Measurements from ENCODE around the gene VWA2.

The VWA2 gene

DNA sequence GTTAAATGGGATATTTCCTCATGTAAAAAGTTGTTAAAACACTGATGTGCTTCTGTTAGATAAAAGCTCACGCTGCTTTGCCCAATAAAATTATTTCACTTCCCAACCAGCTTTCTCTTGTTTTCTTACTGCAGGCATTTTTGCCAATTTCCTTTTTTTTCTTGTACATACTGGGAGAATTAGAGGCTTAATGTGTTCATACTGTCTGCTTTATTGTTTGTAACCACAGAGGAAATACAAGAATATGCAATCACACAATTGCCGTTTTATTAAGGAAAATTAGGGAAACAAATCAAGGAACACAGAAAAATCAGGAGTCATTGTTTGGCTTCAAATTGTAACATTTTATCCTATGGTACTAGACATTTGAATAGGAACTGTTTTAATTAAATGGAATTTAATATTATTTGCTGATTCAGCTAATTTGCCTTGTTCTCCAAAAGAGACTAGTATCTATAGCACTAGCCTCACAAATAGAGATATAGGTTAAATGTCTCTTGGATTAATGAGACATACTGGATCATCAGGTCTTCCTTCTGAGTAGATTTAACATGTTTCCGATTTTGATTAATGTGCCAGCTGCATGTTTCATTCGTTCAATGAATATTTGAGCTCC, 6.4 kb upstream of the VWA2 start:
- H3K27me3 Mint-ChIP-seq, result peaks cover 13% of the 10 kb centered on the region
- H3K36me3 Mint-ChIP-seq, result no peaks in the 10 kb centered on the region
- DNase-seq (ENCODE audit: low spot score in 2 of 2) (no peak), ATAC-seq (ENCODE audit: low read depth) (no peak)
- H3K27ac Mint-ChIP-seq, result no peak overlapping the region
- no peaks in the 10 kb centered on the region for H3K4me1 Mint-ChIP-seq
- no peaks in the 10 kb centered on the region for H3K9me3 Mint-ChIP-seq
- H3K4me3 Mint-ChIP-seq, result no peak overlapping the region

DNA sequence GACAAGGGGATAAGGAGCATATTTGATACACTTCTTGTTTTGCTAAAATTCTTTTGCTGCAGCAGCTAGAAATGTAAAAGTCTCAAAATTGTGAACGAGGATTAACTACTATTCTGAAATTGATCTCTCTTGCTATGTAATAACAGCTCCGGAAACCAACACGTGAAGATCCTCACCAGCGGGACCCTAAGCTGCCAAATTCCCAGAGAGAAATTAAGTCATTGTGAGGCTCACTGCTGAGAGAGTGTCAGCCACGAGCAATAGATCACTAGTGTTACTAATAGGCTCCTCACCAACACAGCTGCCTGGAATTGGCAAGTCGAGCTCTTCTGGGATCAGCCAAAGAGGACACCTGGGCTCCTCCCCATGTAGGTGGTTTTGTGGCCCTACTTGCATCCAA, 5.6 kb upstream of the VWA2 start:
- peaks cover 13% of the 10 kb centered on the region for H3K27me3 Mint-ChIP-seq
- H3K9me3 Mint-ChIP-seq, result no peaks in the 10 kb centered on the region
- no peak overlapping the region for H3K27ac Mint-ChIP-seq
- DNase-seq (ENCODE audit: low spot score in 2 of 2) (no peak), ATAC-seq (ENCODE audit: low read depth) (no peak)
- H3K4me3 Mint-ChIP-seq, result no peak overlapping the region
- no peaks in the 10 kb centered on the region for H3K36me3 Mint-ChIP-seq
- no peaks in the 10 kb centered on the region for H3K4me1 Mint-ChIP-seq

DNA sequence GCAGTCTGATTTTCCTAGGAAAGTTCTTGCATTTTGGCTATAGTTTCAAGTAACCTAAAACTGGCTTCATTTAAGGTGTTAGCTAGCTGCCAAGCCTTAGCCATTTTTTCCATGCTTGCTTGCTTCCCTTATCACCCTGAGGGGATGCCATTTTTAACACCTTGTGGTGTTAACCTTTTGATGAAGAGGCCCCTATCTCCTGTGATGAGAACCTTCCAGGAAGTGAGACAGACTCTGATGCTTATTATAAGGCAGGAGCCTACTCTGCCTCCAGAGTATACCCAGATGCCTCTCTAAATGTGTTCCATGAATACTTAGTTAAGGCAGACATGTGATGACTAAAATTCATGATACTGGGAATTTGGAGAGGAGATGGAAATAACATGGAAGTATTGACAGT, 4.9 kb upstream of the VWA2 start:
- no peak for ATAC-seq (ENCODE audit: low read depth)

GRCh38 chr10:114239994-114240345, 916 bp downstream of the VWA2 start:
- no peaks in the 10 kb centered on the region for H3K4me1 Mint-ChIP-seq
- DNase-seq (ENCODE audit: low spot score in 2 of 2), result no peak
- no peaks in the 10 kb centered on the region for H3K36me3 Mint-ChIP-seq
- peaks cover 28% of the 10 kb centered on the region for H3K27me3 Mint-ChIP-seq
- H3K27ac Mint-ChIP-seq, result no peak overlapping the region
- no peak for ATAC-seq (ENCODE audit: low read depth)
- H3K4me3 Mint-ChIP-seq, result no peak overlapping the region
- no peaks in the 10 kb centered on the region for H3K9me3 Mint-ChIP-seq

More for the DNA sequence above, 4.9 kb upstream of the VWA2 start:
- Mint-ChIP-seq H3K4me1 (no peaks in the 10 kb centered on the region), H3K36me3 (no peaks in the 10 kb centered on the region), H3K9me3 (no peaks in the 10 kb centered on the region), H3K27me3 (peaks cover 13% of the 10 kb centered on the region), H3K27ac (no peak overlapping the region), H3K4me3 (no peak overlapping the region)
- no peak for DNase-seq (ENCODE audit: low spot score in 2 of 2)

DNA sequence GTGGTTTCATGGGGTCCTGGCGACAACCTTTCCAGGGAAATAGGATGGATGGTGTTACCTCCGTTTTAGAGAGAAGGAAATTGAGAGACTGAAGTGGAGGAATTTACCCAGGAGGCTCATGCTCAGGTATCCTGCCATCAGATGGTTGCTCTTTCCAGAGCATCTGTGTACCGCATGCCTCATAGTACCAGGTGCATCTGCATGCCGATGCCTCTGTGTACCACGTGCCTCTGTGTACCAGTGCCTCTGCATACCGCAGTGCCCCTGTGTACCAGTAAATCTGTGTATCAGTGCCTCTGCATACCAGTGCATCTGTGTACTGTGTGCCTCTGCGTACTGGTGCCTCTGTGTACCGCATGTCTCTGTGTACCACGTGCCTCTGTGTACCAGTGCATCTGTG, 3.2 kb downstream of the VWA2 start:
- ATAC-seq (ENCODE audit: low read depth) (no peak), DNase-seq (ENCODE audit: low spot score in 2 of 2) (no peak)
- H3K27me3 Mint-ChIP-seq, result peaks cover 22% of the 10 kb centered on the region
- H3K4me3 Mint-ChIP-seq, result no peak overlapping the region
- H3K27ac Mint-ChIP-seq, result no peak overlapping the region
- H3K36me3 Mint-ChIP-seq, result no peaks in the 10 kb centered on the region
- H3K4me1 Mint-ChIP-seq, result peaks cover 3% of the 10 kb centered on the region
- H3K9me3 Mint-ChIP-seq, result no peaks in the 10 kb centered on the region

- H3K27me3 Mint-ChIP-seq, result peaks cover 18% of the 10 kb centered on the region
- peaks cover 3% of the 10 kb centered on the region for H3K4me1 Mint-ChIP-seq
- ATAC-seq (ENCODE audit: low read depth) (no peak), DNase-seq (ENCODE audit: low spot score in 2 of 2) (no peak)
- no peaks in the 10 kb centered on the region for H3K9me3 Mint-ChIP-seq
- no peak overlapping the region for H3K27ac Mint-ChIP-seq
- no peaks in the 10 kb centered on the region for H3K36me3 Mint-ChIP-seq
- no peak overlapping the region for H3K4me3 Mint-ChIP-seq
Observed at GRCh38 chr10:114243661-114244060, 4.6 kb downstream of the VWA2 start.

DNA sequence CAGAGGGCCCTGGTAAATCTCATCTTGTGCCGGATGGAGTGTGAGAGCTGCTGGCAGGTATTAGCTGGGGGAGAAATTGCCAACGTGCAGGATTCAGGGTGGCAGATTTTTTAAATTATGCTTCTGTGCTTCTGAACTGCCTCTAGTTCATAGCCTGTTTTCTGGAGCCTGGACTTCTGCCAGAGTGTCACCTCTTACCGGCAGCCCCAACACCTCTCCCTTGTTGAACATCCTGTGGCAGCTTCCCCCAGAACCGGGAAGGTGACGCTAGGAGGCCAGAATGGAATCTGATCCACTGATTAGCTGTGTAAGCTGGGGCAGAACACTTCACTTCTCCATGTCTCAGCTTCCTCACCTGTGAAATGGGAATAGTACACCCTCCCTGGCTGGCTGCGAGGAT, 5.1 kb downstream of the VWA2 start:
- peaks cover 3% of the 10 kb centered on the region for H3K4me1 Mint-ChIP-seq
- H3K27ac Mint-ChIP-seq, result no peak overlapping the region
- H3K27me3 Mint-ChIP-seq, result peaks cover 18% of the 10 kb centered on the region
- no peak for ATAC-seq (ENCODE audit: low read depth)
- no peaks in the 10 kb centered on the region for H3K36me3 Mint-ChIP-seq
- no peaks in the 10 kb centered on the region for H3K9me3 Mint-ChIP-seq
- no peak for DNase-seq (ENCODE audit: low spot score in 2 of 2)
- H3K4me3 Mint-ChIP-seq, result no peak overlapping the region

GRCh38 chr10:114245121-114245791, 6.2 kb downstream of the VWA2 start:
- Mint-ChIP-seq H3K9me3 (peaks cover 3% of the 10 kb centered on the region), H3K27ac (no peak overlapping the region), H3K4me3 (no peak overlapping the region), H3K27me3 (peaks cover 21% of the 10 kb centered on the region), H3K4me1 (peaks cover 3% of the 10 kb centered on the region), H3K36me3 (peaks cover 3% of the 10 kb centered on the region)
- ATAC-seq (ENCODE audit: low read depth), result no peak
- no peak for DNase-seq (ENCODE audit: low spot score in 2 of 2)

GRCh38 chr10:114246679-114247305, 7.7 kb downstream of the VWA2 start:
- H3K9me3 Mint-ChIP-seq, result peaks cover 3% of the 10 kb centered on the region
- no peak overlapping the region for H3K4me3 Mint-ChIP-seq
- peaks cover 3% of the 10 kb centered on the region for H3K4me1 Mint-ChIP-seq
- H3K27ac Mint-ChIP-seq, result no peak overlapping the region
- H3K27me3 Mint-ChIP-seq, result peaks cover 14% of the 10 kb centered on the region
- H3K36me3 Mint-ChIP-seq, result peaks cover 3% of the 10 kb centered on the region
- no peak for ATAC-seq (ENCODE audit: low read depth)
- no peak for DNase-seq (ENCODE audit: low spot score in 2 of 2)

- Mint-ChIP-seq H3K27me3 (peaks cover 18% of the 10 kb centered on the region), H3K9me3 (peaks cover 3% of the 10 kb centered on the region), H3K27ac (no peak overlapping the region), H3K4me3 (no peak overlapping the region), H3K4me1 (peaks cover 3% of the 10 kb centered on the region), H3K36me3 (peaks cover 3% of the 10 kb centered on the region)
- ATAC-seq (ENCODE audit: low read depth) (no peak), DNase-seq (ENCODE audit: low spot score in 2 of 2) (no peak)
Observed at GRCh38 chr10:114250236-114250635, 11.2 kb downstream of the VWA2 start.

- Mint-ChIP-seq H3K27ac (no peak overlapping the region), H3K4me1 (peaks cover 3% of the 10 kb centered on the region), H3K9me3 (peaks cover 3% of the 10 kb centered on the region), H3K4me3 (no peak overlapping the region), H3K27me3 (peaks cover 18% of the 10 kb centered on the region), H3K36me3 (peaks cover 3% of the 10 kb centered on the region)
- ATAC-seq (ENCODE audit: low read depth), result no peak
- DNase-seq (ENCODE audit: low spot score in 2 of 2), result no peak
Observed at GRCh38 chr10:114250716-114251115, 11.7 kb downstream of the VWA2 start.

DNA sequence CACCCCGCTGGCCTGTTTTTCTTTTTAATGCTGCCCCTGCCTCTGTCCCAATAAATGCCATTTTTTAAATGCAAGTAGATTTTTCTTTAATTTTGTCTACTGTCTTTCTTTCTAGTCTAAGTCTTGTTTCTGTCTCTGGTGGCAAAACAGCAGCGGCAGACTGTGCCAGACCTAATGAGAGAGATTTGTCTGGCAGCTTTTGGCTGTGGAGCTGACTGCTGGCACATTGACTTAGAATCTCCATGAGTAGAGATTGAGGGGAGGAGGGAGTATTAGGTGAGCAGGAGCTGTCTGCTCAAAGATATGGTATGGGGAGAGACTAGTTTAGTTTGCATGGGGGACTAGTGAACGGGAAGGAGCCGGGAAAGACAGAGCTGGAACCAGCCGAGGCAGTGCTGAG, 13.0 kb downstream of the VWA2 start:
- no peak for ATAC-seq (ENCODE audit: low read depth)
- no peak overlapping the region for H3K27ac Mint-ChIP-seq

GRCh38 chr10:114252883-114253282, 13.8 kb downstream of the VWA2 start:
- Mint-ChIP-seq H3K9me3 (peaks cover 3% of the 10 kb centered on the region), H3K4me3 (no peak overlapping the region), H3K36me3 (peaks cover 3% of the 10 kb centered on the region), H3K4me1 (no peaks in the 10 kb centered on the region), H3K27ac (no peak overlapping the region), H3K27me3 (peaks cover 18% of the 10 kb centered on the region)
- ATAC-seq (ENCODE audit: low read depth), result no peak
- no peak for DNase-seq (ENCODE audit: low spot score in 2 of 2)

More for the DNA sequence above, 13.0 kb downstream of the VWA2 start:
- Mint-ChIP-seq H3K27me3 (peaks cover 18% of the 10 kb centered on the region), H3K9me3 (peaks cover 3% of the 10 kb centered on the region), H3K36me3 (peaks cover 3% of the 10 kb centered on the region), H3K4me1 (no peaks in the 10 kb centered on the region), H3K4me3 (no peak overlapping the region)
- DNase-seq (ENCODE audit: low spot score in 2 of 2), result no peak

- Mint-ChIP-seq H3K27me3 (peaks cover 13% of the 10 kb centered on the region), H3K27ac (no peak overlapping the region), H3K4me1 (no peaks in the 10 kb centered on the region), H3K36me3 (no peaks in the 10 kb centered on the region), H3K4me3 (no peak overlapping the region), H3K9me3 (no peaks in the 10 kb centered on the region)
- no peak for DNase-seq (ENCODE audit: low spot score in 2 of 2)
- ATAC-seq (ENCODE audit: low read depth), result no peak
Observed at GRCh38 chr10:114255227-114255626, 16.2 kb downstream of the VWA2 start.
